HFFc6 (cell line): ENCODE data around the gene XAGE1A. TPM values are rescaled to one million over a fixed set of nuclear protein-coding genes. Genes with fewer than 3 reads are reported as not detected.
"Not testable (repeated sequence)": the region's sequence is repeated elsewhere in the genome, so short reads cannot be mapped to it uniquely, and the experiment has no call there.

Experiments used
- DNase-seq: peaks from one replicate; pipeline ENCODE4 v3.0.0-alpha.2; 2018
- H3K27ac Mint-ChIP-seq: 2 replicates; pipeline ENCODE4 v1.8.0; 2020; ENCODE audit warnings: mild to moderate bottlenecking, mixed read lengths
- H3K27me3 Mint-ChIP-seq: 2 replicates; pipeline ENCODE4 v1.8.0; 2021; ENCODE audit warnings: mild to moderate bottlenecking, moderate library complexity, mixed read lengths; ENCODE audit not compliant: insufficient read depth
- H3K36me3 Mint-ChIP-seq: 2 replicates; pipeline ENCODE4 v1.8.0; 2021; ENCODE audit warnings: low read depth, mixed read lengths
- H3K4me1 Mint-ChIP-seq: 2 replicates; pipeline ENCODE4 v1.8.0; 2020; ENCODE audit warnings: low read depth, mixed read lengths
- H3K4me3 Mint-ChIP-seq: 2 replicates; pipeline ENCODE4 v1.8.0; 2020; ENCODE audit warnings: mild to moderate bottlenecking, moderate library complexity, mixed read lengths
- H3K9me3 Mint-ChIP-seq: 2 replicates; pipeline ENCODE4 v1.8.0; 2020; ENCODE audit warnings: mild to moderate bottlenecking, mixed read lengths
- total RNA-seq, 6 experiments: library from RNA; stranded (reverse); fragmentation: NEBNext Ultra II Directional; extraction: Animal tissue kit (Norgen Biotek cat#: 25700); gene quantifications; 2 replicates in 1 of 6; 3 replicates in 5 of 6; pipeline ENCODE4 v1.2.3, GENCODE V29; 2021
- TF ChIP-seq, protein P1 (sequence below): fragments of 200-600 bp; sonication (generic); IDR thresholded peaks from 2 replicates; pipeline ENCODE4 v1.5.0; 2021; ENCODE audit warnings: antibody characterized with exemption, mild to moderate bottlenecking

XAGE1A gene
- total RNA-seq, 6 experiments from 2014 or later, result not detected

DNA sequence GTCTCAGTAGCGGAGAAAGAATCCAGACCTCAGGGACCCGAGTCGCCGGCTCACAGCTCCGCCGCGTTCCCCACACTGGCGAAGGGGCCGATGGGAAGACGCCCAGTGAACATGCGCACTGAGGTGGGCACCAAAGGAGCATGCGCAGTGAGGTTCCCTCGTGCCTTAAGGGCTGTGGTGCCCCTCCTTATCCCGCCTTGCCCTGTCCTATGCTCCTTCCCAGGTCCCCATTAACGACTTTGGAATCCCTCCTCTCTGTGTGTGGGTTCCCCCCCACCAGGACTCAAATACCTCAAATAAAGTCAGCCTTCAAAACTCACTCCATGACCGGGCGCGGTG is 21.3 kb downstream of the XAGE1A start, which contains the start of gene XAGE1B:
Gene XAGE1B (minus strand): TSS at position 77 of the 339 bp plus-strand sequence. CDS start 1,536 bp downstream, outside the sequence.
- H3K9me3 Mint-ChIP-seq, H3K4me3 Mint-ChIP-seq, H3K36me3 Mint-ChIP-seq, H3K27ac Mint-ChIP-seq, H3K27me3 Mint-ChIP-seq, DNase-seq, H3K4me1 Mint-ChIP-seq: not testable (repeated sequence)

DNA sequence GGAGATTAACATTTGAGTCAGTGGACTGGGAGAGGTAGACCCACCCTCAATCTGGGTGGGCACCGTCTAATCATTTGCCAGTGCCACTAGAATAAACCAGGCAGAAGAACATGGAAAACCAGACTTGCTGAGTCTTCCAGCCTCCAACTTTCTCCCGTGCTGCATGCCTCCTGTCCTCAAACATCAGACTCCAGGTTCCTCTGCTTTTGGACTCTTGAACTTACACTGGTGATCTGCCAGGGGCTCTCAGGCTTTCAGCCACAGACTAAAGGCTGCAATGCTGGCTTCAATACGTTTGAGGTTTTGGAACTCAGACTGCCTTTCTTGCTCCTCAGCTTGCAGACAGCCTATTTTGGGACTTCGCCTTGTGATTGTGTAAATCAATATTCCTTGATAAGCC is 45.4 kb downstream of the XAGE1A start:
- not testable (repeated sequence) for H3K36me3 Mint-ChIP-seq, H3K4me1 Mint-ChIP-seq, H3K9me3 Mint-ChIP-seq, H3K4me3 Mint-ChIP-seq, DNase-seq, H3K27me3 Mint-ChIP-seq, H3K27ac Mint-ChIP-seq

DNA sequence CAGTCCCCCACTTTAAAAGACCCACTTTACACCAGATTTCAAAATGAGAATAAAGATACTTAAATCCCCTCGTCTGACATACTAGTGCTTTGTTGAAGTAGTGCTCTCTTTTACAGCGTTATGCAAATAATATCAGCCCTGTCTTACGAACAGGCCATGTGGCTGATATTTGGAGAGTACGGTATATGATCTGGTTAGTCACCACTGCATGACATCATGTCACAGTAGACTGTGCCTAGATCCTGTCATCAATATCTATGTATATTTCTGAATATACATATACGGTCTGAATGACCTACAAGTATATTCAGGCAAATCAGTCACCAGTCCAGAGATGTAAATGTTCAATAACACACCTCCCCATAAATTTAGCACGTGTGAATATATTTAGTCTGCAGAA is 46.7 kb downstream of the XAGE1A start:
- TF ChIP-seq, protein P1, sequence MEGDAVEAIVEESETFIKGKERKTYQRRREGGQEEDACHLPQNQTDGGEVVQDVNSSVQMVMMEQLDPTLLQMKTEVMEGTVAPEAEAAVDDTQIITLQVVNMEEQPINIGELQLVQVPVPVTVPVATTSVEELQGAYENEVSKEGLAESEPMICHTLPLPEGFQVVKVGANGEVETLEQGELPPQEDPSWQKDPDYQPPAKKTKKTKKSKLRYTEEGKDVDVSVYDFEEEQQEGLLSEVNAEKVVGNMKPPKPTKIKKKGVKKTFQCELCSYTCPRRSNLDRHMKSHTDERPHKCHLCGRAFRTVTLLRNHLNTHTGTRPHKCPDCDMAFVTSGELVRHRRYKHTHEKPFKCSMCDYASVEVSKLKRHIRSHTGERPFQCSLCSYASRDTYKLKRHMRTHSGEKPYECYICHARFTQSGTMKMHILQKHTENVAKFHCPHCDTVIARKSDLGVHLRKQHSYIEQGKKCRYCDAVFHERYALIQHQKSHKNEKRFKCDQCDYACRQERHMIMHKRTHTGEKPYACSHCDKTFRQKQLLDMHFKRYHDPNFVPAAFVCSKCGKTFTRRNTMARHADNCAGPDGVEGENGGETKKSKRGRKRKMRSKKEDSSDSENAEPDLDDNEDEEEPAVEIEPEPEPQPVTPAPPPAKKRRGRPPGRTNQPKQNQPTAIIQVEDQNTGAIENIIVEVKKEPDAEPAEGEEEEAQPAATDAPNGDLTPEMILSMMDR, result no peak
- no peaks in the 10 kb centered on the region for H3K4me1 Mint-ChIP-seq
- H3K4me3 Mint-ChIP-seq, result no peak overlapping the region
- H3K27me3 Mint-ChIP-seq, result peaks cover 1% of the 10 kb centered on the region
- H3K27ac Mint-ChIP-seq, result no peak overlapping the region
- no peaks in the 10 kb centered on the region for H3K9me3 Mint-ChIP-seq
- no peak for DNase-seq
- H3K36me3 Mint-ChIP-seq, result no peaks in the 10 kb centered on the region

DNA sequence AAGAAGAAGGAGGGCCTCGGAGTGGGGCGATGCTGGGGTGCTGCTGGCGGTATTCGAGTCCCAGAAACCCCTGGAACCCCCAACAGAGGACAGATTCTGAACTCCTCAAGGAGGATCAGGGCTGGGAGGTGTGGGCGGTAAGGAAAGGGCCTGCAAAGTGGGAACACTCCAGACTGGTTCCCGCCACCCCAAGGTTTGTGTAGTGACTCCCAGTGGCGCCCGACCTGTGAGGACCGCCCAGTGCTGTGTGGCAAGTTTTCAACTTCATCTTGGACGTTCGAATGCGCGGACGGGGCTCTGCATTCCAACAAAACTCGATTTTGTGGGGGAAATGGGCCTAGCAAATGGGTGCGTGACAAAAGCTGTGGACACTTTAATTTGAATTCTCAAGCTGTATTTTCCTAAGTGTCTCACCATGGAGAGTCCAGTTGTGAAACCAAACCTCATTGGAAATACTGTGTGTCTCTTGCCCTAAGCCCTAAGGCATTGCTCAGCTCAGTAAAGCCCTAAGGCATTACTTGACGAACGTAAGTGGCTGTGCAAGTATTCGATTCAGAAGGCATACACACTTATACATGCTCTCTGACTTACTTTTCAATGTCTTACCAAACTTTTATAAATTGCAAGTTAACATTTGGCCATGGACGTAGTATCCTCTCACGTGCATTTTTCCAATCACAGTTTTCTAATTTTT is 48.7 kb downstream of the XAGE1A start:
- H3K4me1 Mint-ChIP-seq, result no peaks in the 10 kb centered on the region
- H3K27ac Mint-ChIP-seq, result no peak overlapping the region
- H3K36me3 Mint-ChIP-seq, result no peaks in the 10 kb centered on the region
- DNase-seq, result no peak
- peaks cover 4% of the 10 kb centered on the region for H3K27me3 Mint-ChIP-seq
- TF ChIP-seq, protein P1, result no peak
- H3K4me3 Mint-ChIP-seq, result no peak overlapping the region
- H3K9me3 Mint-ChIP-seq, result no peaks in the 10 kb centered on the region

DNA sequence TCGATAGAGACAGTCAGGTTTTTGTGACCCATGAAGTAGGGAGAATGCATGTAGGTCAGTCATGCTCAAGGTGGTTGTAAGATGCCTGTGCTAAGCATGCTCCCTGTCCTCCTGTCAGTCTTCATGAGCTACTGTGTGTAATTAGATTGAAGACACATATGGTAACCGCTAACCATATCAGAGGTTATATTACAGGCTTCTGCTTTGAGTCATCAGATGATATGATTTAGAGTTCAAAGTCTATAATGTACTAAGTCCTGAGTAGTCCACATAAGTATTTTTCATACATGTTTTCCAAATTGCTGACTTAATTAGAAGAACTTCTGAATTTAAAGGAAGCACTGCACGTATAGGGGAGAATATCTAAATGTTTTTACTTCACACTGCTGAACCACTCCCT is 53.2 kb downstream of the XAGE1A start:
- H3K9me3 Mint-ChIP-seq, DNase-seq, H3K4me3 Mint-ChIP-seq, H3K4me1 Mint-ChIP-seq, H3K27ac Mint-ChIP-seq, H3K36me3 Mint-ChIP-seq: not testable (repeated sequence)
- peaks cover 11% of the 10 kb centered on the region for H3K27me3 Mint-ChIP-seq

Other genes starting within 250 kb of the XAGE1A start
- gene XAGE2, start 126.8 kb upstream of the XAGE1A start, total RNA-seq, result not detected
- not detected for gene XAGE1B, start 21.3 kb downstream of the XAGE1A start, total RNA-seq
- gene SSX7, start 159.1 kb downstream of the XAGE1A start, total RNA-seq, result not detected
- gene SSX2, start 211.4 kb downstream of the XAGE1A start, total RNA-seq, result not detected